GM12878 (cell line): ENCODE measurements around the gene ATRNL1. TPM values are rescaled to one million over a fixed set of nuclear protein-coding genes. Genes with fewer than 3 reads are reported as not detected.

Experiments
- ATAC-seq: fragments of 200-7000 bp; cut with Tn5 transposase; 3 replicates; pipeline ENCODE4 v1.9.1; 2020; ENCODE audit warnings: mild to moderate bottlenecking, moderate library complexity
- BruUV-seq: library from RNA; stranded (reverse); fragments of 400-500 nt; replicated peaks from 2 replicates; lab custom pipeline; 2021; lab: Mats Ljungman, UMichigan
- CTCF ChIA-PET: fragments of 300-600 bp; sonication (Branson Sonifier 250); formaldehyde crosslinking; extraction: SDS; loops from one replicate; lab custom pipeline; 2021; ENCODE audit warnings: inconsistent platforms; lab: Yijun Ruan, JAX
- POLR2A ChIA-PET: fragments of 350-600 bp; formaldehyde crosslinking; extraction: SDS; loops from one replicate; lab custom pipeline; 2021; ENCODE audit warnings: inconsistent platforms; lab: Charles Lee
- RAD21 ChIA-PET: fragments of 300-600 bp; sonication (Branson Sonifier 250); formaldehyde crosslinking; loops from one replicate; lab custom pipeline; 2023; ENCODE audit warnings: antibody characterized with exemption; ENCODE audit not compliant: unreplicated experiment; lab: Charles Lee
- SMC1A ChIA-PET: fragments of 300-600 bp; sonication (Branson Sonifier 250); formaldehyde crosslinking; loops from one replicate; lab custom pipeline; 2023; ENCODE audit not compliant: unreplicated experiment, uncharacterized antibody; lab: Charles Lee
- DNase-seq: peaks from one replicate; pipeline ENCODE4 v3.0.0-alpha.2; 2011; ENCODE audit warnings: low read depth, low spot score
- FAIRE-seq: peaks from 3 replicates; lab custom pipeline; 2011; peaks lifted over from hg19 to GRCh38; lab: Jason Lieb, UNC
- H2AFZ ChIP-seq: 2 replicates; pipeline ENCODE4 v1.6.0; 2011; ENCODE audit warnings: low read depth, low read length, control low read depth; ENCODE audit not compliant: control insufficient read depth
- H3K27ac ChIP-seq: 2 replicates; pipeline ENCODE4 v1.5.1; 2011; ENCODE audit warnings: control low read depth; ENCODE audit not compliant: control insufficient read depth, insufficient read depth
- H3K27me3 ChIP-seq, 2 experiments: replicated peaks in 1 of 2; 2 replicates each; pipeline versions ENCODE4 v1.6.0 to v1.6.1; 2011; ENCODE audit warnings: low read length in 1 of 2; ENCODE audit not compliant: control insufficient read depth in 2 of 2, insufficient read depth in 2 of 2
- H3K36me3 ChIP-seq, 2 experiments: 2 replicates each; pipeline ENCODE4 v1.5.1; 2011; ENCODE audit warnings: low read length in 1 of 2; ENCODE audit not compliant: control insufficient read depth in 2 of 2, insufficient read depth in 2 of 2
- H3K4me1 ChIP-seq: 2 replicates; pipeline ENCODE4 v1.6.1; 2011; ENCODE audit warnings: mild to moderate bottlenecking, low read length, moderate library complexity, mixed read lengths; ENCODE audit not compliant: control insufficient read depth, insufficient read depth
- H3K4me2 ChIP-seq: 2 replicates; pipeline ENCODE4 v1.6.0; 2011; ENCODE audit warnings: control low read depth; ENCODE audit not compliant: control insufficient read depth, insufficient read depth
- H3K4me3 ChIP-seq: fragments of 200-600 bp; sonication (generic); 2 replicates; pipeline ENCODE4 v1.5.1; 2016
- H3K79me2 ChIP-seq: 2 replicates; pipeline ENCODE4 v1.6.0; 2011; ENCODE audit warnings: low read length; ENCODE audit not compliant: control insufficient read depth, insufficient read depth
- H3K9ac ChIP-seq: 2 replicates; pipeline ENCODE4 v1.8.0; 2011; ENCODE audit warnings: low read length, control low read depth, mixed read lengths; ENCODE audit not compliant: control insufficient read depth, insufficient read depth
- H3K9me3 ChIP-seq: replicated peaks from 3 replicates; pipeline ENCODE4 v1.5.1; 2011; ENCODE audit warnings: mild to moderate bottlenecking, low read length; ENCODE audit not compliant: control insufficient read depth, insufficient read depth
- H4K20me1 ChIP-seq: 2 replicates; pipeline ENCODE4 v1.6.0; 2011; ENCODE audit not compliant: control insufficient read depth, insufficient read depth
- ETV6 ChIP-seq, 2 experiments: fragments of 450-650 bp in 1 of 2; IDR thresholded peaks in 1 of 2; conservative IDR thresholded peaks in 1 of 2; 2 replicates each; pipeline ENCODE4 v1.6.1; 2014; ENCODE audit warnings: antibody characterized with exemption in 1 of 2, borderline replicate concordance in 1 of 2, low read depth in 1 of 2, mild to moderate bottlenecking in 1 of 2, moderate library complexity in 1 of 2
- GATAD2B ChIP-seq: fragments of 450-650 bp; conservative IDR thresholded peaks from 2 replicates; pipeline ENCODE4 v1.6.1; 2017; ENCODE audit warnings: low read depth, mild to moderate bottlenecking, moderate library complexity
- HCFC1 ChIP-seq: fragments of 150-350 bp; IDR thresholded peaks from 2 replicates; pipeline ENCODE4 v1.6.1; 2014; ENCODE audit warnings: low read length
- HDGF ChIP-seq: fragments of 450-650 bp; IDR thresholded peaks from 2 replicates; pipeline ENCODE4 v1.6.1; 2016; ENCODE audit warnings: antibody characterized with exemption
- MTA3 ChIP-seq: IDR thresholded peaks from 2 replicates; pipeline ENCODE4 v1.6.1; 2012; ENCODE audit warnings: low read length, inconsistent platforms, borderline replicate concordance
- NFYB ChIP-seq: IDR thresholded peaks from 2 replicates; pipeline ENCODE4 v1.6.1; 2011; ENCODE audit warnings: low read depth, mild to moderate bottlenecking, low read length, improper control_type of control experiment, moderate library complexity; ENCODE audit not compliant: insufficient read depth
- RFX5 ChIP-seq: IDR thresholded peaks from 2 replicates; pipeline ENCODE4 v1.6.1; 2011; ENCODE audit warnings: low read depth, low read length, improper control_type of control experiment
- SUZ12 ChIP-seq: fragments of 200-600 bp; sonication (generic); IDR thresholded peaks from one replicate; pipeline ENCODE4 v1.6.1; 2018; ENCODE audit warnings: antibody characterized with exemption, mild to moderate bottlenecking; ENCODE audit not compliant: unreplicated experiment
- YY1 ChIP-seq: IDR thresholded peaks from 2 replicates; pipeline ENCODE4 v1.6.1; 2011; ENCODE audit warnings: low read depth, mild to moderate bottlenecking, low read length
- ZNF207 ChIP-seq: fragments of 450-650 bp; IDR thresholded peaks from 2 replicates; pipeline ENCODE4 v1.6.1; 2014; ENCODE audit warnings: antibody characterized with exemption, mild to moderate bottlenecking, borderline replicate concordance
- ZNF687 ChIP-seq: fragments of 450-650 bp; IDR thresholded peaks from 2 replicates; pipeline ENCODE4 v1.6.1; 2017; ENCODE audit warnings: mild to moderate bottlenecking, moderate library complexity
- WGBS: methylation state at CpG from one replicate; pipeline ENCODE4 v1.1.6; 2016; ENCODE audit warnings: low lambda C conversion rate; ENCODE audit not compliant: insufficient replicate concordance, insufficient coverage; ENCODE audit errors: missing lambda C conversion rate; 5-methylcytosine and 5-hydroxymethylcytosine counted together
- in situ Hi-C: fragments of 300-500 bp; cut with MboI; formaldehyde crosslinking; loops from 9 replicates; pipeline ENCODE4 v1.14.3; 2018; ENCODE audit warnings: mixed read lengths
- intact Hi-C: fragments of 100-400 bp; cut with micrococcal nuclease; formaldehyde crosslinking; loops from one replicate; pipeline ENCODE4 v1.14.2; 2022; ENCODE audit not compliant: unreplicated experiment
- polyA plus RNA-seq, 11 experiments: library from polyadenylated mRNA; depleted of rRNA in 4 of 11; unstranded in 6 of 11; stranded (reverse) in 5 of 11; fragments of >200 nt; fragmentation: Nextera tagmentation in 4 of 11; fragmentation: Illumina TruSeq in 1 of 11; extraction: Ambion mirVana in 4 of 11; extraction: Trizol in 1 of 11; gene quantifications; 1 replicate in 1 of 11; 2 replicates in 10 of 11; pipeline versions ENCODE4 v1.2.1 to v1.2.3, GENCODE V29; 2011 to 2016; ENCODE audit warnings: inconsistent platforms in 2 of 11, missing spikeins in 2 of 11, low read depth in 1 of 11
- total RNA-seq, 4 experiments: library from RNA; depleted of rRNA in 3 of 4; stranded (reverse); fragments of >200 nt in 3 of 4; fragmentation: Illumina TruSeq in 1 of 4; extraction: Trizol in 1 of 4; gene quantifications; 2 replicates each; pipeline versions ENCODE4 v1.2.1 to v1.2.3, GENCODE V29; 2013 to 2021
- TF ChIP-seq, protein P1 (sequence below): IDR thresholded peaks from 2 replicates; pipeline ENCODE4 v1.6.1; 2011; ENCODE audit warnings: mild to moderate bottlenecking, low read depth, low read length, moderate library complexity; ENCODE audit not compliant: insufficient replicate concordance

Gene ATRNL1
- total and polyA plus RNA-seq, 10 of the 15 experiments (the other 5 are each of a cell fraction or from before 2014, with no cell fraction given), result 0.03 to 1.4 (median 0.34) TPM

DNA sequence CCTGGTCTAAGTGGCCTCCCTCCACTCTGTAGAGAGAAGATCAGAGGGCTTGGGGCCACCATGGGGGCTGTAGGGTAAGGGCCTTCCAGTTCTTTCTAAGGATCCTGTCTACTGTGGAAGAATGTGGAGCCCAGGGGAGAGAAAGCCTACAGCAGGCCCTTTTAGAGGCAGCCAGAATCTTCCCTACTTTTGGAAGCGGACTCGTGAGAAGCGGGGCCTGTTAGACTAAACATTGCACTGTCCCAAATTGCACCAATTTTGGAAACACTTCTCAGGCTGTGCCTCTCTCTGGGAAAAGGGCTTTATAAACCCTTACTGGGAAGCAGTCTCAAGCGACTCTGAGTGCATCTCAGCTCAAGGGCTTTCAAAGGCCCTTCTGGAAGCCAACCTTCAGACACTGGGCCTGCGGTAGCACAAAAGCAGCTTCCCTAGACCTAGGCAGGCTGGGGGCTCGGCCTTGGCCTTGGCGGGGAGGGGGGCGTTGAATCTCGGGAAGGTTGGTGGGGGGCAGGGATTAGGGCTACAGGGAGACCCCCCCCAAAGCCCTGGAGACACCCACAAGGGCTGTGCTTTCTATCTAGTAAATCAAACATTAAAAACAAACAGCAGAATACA, 881.8 kb downstream of the ATRNL1 start:
- SMC1A ChIA-PET, result no interaction called here
- no peak overlapping the region for H2AFZ ChIP-seq
- no peak for TF ChIP-seq HCFC1
- TF ChIP-seq HDGF, result no peak
- TF ChIP-seq MTA3, result no peak
- no peak for TF ChIP-seq ETV6 (conservative IDR thresholded peaks at IDR 0.05 in 1 of 2, IDR thresholded peaks at IDR 0.05 in 1 of 2; ENCODE audit: borderline replicate concordance in 1 of 2, low read depth in 1 of 2)
- no peak for TF ChIP-seq NFYB
- no peak for TF ChIP-seq SUZ12
- TF ChIP-seq YY1, result no peak
- TF ChIP-seq, all 136 proteins: peak for 0
- ChIA-PET CTCF (no interaction called here), RAD21 (no interaction called here), POLR2A (no interaction called here)
- in situ Hi-C loops, result no loop called here
- no peak for DNase-seq
- Histone ChIP-seq H3K36me3 (no peaks in the 10 kb centered on the region), H3K27ac (no peak overlapping the region), H4K20me1 (no peaks in the 10 kb centered on the region), H3K9ac (no peak overlapping the region), H3K4me1 (no peaks in the 10 kb centered on the region), H3K79me2 (no peaks in the 10 kb centered on the region), H3K4me2 (no peak overlapping the region), H3K4me3 (no peak overlapping the region), H3K27me3 (no peaks in the 10 kb centered on the region), H3K9me3 (no peaks in the 10 kb centered on the region)
- intact Hi-C loops, result no loop called here
- no peak for ATAC-seq
- no TSS peak for BruUV-seq
- FAIRE-seq, result no peak
- 27% methylated on average over 9 of the region's 9 CpGs for WGBS

GRCh38 chr10:115975506-115975905, 882.3 kb downstream of the ATRNL1 start:
- DNase-seq, result no peak
- in situ Hi-C loops, result no loop called here
- ChIA-PET SMC1A (no interaction called here), POLR2A (no interaction called here), RAD21 (no interaction called here), CTCF (no interaction called here)
- H3K36me3 ChIP-seq, result no peaks in the 10 kb centered on the region
- WGBS, result 9% methylated on average over 4 of the region's 4 CpGs
- H3K4me2 ChIP-seq, result no peak overlapping the region
- no peak overlapping the region for H3K9ac ChIP-seq
- no peaks in the 10 kb centered on the region for H4K20me1 ChIP-seq
- ATAC-seq, result no peak
- no peaks in the 10 kb centered on the region for H3K79me2 ChIP-seq
- intact Hi-C loops, result no loop called here
- H3K4me3 ChIP-seq, result no peak overlapping the region
- no peak for FAIRE-seq
- no peaks in the 10 kb centered on the region for H3K27me3 ChIP-seq
- H3K27ac ChIP-seq, result no peak overlapping the region
- no TSS peak for BruUV-seq
- no peak overlapping the region for H2AFZ ChIP-seq
- no peaks in the 10 kb centered on the region for H3K9me3 ChIP-seq
- H3K4me1 ChIP-seq, result no peaks in the 10 kb centered on the region
- TF ChIP-seq RFX5 (no peak), ZNF207 (no peak), ZNF687 (no peak), NFYB (no peak), GATAD2B (no peak)
- TF ChIP-seq, protein P1, sequence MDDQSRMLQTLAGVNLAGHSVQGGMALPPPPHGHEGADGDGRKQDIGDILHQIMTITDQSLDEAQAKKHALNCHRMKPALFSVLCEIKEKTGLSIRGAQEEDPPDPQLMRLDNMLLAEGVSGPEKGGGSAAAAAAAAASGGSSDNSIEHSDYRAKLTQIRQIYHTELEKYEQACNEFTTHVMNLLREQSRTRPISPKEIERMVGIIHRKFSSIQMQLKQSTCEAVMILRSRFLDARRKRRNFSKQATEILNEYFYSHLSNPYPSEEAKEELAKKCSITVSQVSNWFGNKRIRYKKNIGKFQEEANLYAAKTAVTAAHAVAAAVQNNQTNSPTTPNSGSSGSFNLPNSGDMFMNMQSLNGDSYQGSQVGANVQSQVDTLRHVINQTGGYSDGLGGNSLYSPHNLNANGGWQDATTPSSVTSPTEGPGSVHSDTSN, result no peak
